Adrenal gland (tissue), 12 donors: ENCODE results near the gene MFAP3L. TPM values are rescaled to one million over a fixed set of nuclear protein-coding genes. Genes with fewer than 3 reads are reported as not detected.

Experiments
- DNase-seq, 7 donors: peaks; one replicate each; pipeline ENCODE4 v3.0.0-alpha.2; 2019 to 2020
- H3K27ac ChIP-seq, 5 donors: fragments of 200-600 bp; sonication (generic) in 4 of 5; 1 replicate in 3 of 5; 2 replicates in 2 of 5; pipeline versions ENCODE4 v1.5.1 to v1.8.0; 2016 to 2020; ENCODE audit warnings: mild to moderate bottlenecking in 1 of 5
- H3K27me3 ChIP-seq: fragments of 200-600 bp; 2 replicates; pipeline ENCODE4 v1.8.0; 2021
- H3K36me3 ChIP-seq, 2 donors: fragments of 200-600 bp; replicated peaks in 1 of 2; 1 replicate in 1 of 2; 2 replicates in 1 of 2; pipeline versions ENCODE4 v1.5.1 to v1.8.0; 2018 to 2022
- H3K4me1 ChIP-seq, 2 donors: fragments of 200-600 bp; replicated peaks in 1 of 2; 1 replicate in 1 of 2; 2 replicates in 1 of 2; pipeline versions ENCODE4 v1.5.1 to v1.8.0; 2018 to 2021
- H3K4me3 ChIP-seq, 4 donors: fragments of 200-600 bp; sonication (generic) in 3 of 4; one replicate each; pipeline ENCODE4 v1.5.1; 2016 to 2018
- H3K9me3 ChIP-seq, 3 donors: fragments of 200-600 bp; sonication (generic) in 1 of 3; replicated peaks in 1 of 3; 1 replicate in 2 of 3; 2 replicates in 1 of 3; pipeline versions ENCODE4 v1.5.1 to v1.8.0; 2016 to 2021
- POLR2A ChIP-seq, 2 donors: fragments of 450-650 bp; IDR thresholded peaks; one replicate each; pipeline ENCODE4 v1.6.1; 2017; ENCODE audit warnings: antibody characterized with exemption in 2 of 2, mild to moderate bottlenecking in 2 of 2, moderate library complexity in 1 of 2
- WGBS, 4 donors: extraction: QIAGEN DNeasy Blood & Tissue Kit in 2 of 4; methylation state at CpG; one replicate each; pipeline versions ENCODE4 v1.1.5 to v1.1.7; 2013 to 2017; 5-methylcytosine and 5-hydroxymethylcytosine counted together
- intact Hi-C, 2 donors: fragments of 100-400 bp; cut with DNase I; formaldehyde crosslinking; loops; one replicate each; pipeline versions ENCODE4 v1.14.1 to v1.15.0; 2022 to 2023
- polyA plus RNA-seq, 3 donors: library from polyadenylated mRNA; stranded (reverse); fragments of 200-250 nt in 2 of 3; fragments of 350-450 nt in 1 of 3; fragmentation: Illumina TruSeq in 1 of 3; extraction: RNeasy Lipid Tissue Mini Kit (QIAGEN cat#74804) in 1 of 3; gene quantifications; one replicate each; pipeline ENCODE4 v1.2.3, GENCODE V29; 2013 to 2014
- total RNA-seq, 9 donors: library from RNA; depleted of rRNA in 4 of 9; stranded (reverse); fragments of >200 nt in 4 of 9; fragments of 120-200 nt in 1 of 9; fragmentation: NEBNext Ultra II Directional in 1 of 9; extraction: Animal tissue kit (Norgen Biotek cat#: 25700) in 1 of 9; gene quantifications; one replicate each; pipeline versions ENCODE4 v1.1.0 to v1.2.4, GENCODE V29; 2013 to 2023
- TF ChIP-seq, protein P1 (sequence below), 6 experiments: fragments of 450-650 bp in 4 of 6; fragments of 200-600 bp in 2 of 6; sonication (generic) in 1 of 6; IDR thresholded peaks; 1 replicate in 5 of 6; 2 replicates in 1 of 6; pipeline versions ENCODE4 v1.5.1 to v1.8.0; 2016 to 2021; ENCODE audit warnings: antibody characterized with exemption in 6 of 6, mild to moderate bottlenecking in 2 of 6, moderate library complexity in 1 of 6
- donor health status: healthy with polysubstance abuse.
- donor health status: Bipolar disorder and iron deficiency.
- donor health status: DM: yes; HTN: yes; CAD: no.
- donor health status: DM: no; HTN: no; CAD: no.
- donor health status: DM: no; HTN: no; CAD: no.
- donor health status: DM: yes; HTN: yes; CAD: no.

MFAP3L gene
- total and polyA plus RNA-seq, 12 donors = 0.94 to 13.7 (median 3.8) TPM

GRCh38 chr4:169987327-169988228 is 38.6 kb downstream of the MFAP3L start:
- no peaks in the 10 kb centered on the region for H3K9me3 ChIP-seq
- no peak for DNase-seq
- H3K27ac ChIP-seq = no peak overlapping the region
- no peaks in the 10 kb centered on the region for H3K4me1 ChIP-seq
- WGBS, 4 donors = 70 to 75% (median 72%) methylated on average over 6 of the region's 6 CpGs
- no peak for TF ChIP-seq POLR2A (IDR thresholded peaks at IDR 0.05)
- TF ChIP-seq, protein P1, sequence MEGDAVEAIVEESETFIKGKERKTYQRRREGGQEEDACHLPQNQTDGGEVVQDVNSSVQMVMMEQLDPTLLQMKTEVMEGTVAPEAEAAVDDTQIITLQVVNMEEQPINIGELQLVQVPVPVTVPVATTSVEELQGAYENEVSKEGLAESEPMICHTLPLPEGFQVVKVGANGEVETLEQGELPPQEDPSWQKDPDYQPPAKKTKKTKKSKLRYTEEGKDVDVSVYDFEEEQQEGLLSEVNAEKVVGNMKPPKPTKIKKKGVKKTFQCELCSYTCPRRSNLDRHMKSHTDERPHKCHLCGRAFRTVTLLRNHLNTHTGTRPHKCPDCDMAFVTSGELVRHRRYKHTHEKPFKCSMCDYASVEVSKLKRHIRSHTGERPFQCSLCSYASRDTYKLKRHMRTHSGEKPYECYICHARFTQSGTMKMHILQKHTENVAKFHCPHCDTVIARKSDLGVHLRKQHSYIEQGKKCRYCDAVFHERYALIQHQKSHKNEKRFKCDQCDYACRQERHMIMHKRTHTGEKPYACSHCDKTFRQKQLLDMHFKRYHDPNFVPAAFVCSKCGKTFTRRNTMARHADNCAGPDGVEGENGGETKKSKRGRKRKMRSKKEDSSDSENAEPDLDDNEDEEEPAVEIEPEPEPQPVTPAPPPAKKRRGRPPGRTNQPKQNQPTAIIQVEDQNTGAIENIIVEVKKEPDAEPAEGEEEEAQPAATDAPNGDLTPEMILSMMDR (IDR thresholded peaks at IDR 0.05) = no peak
- no peak overlapping the region for H3K4me3 ChIP-seq
- no peaks in the 10 kb centered on the region for H3K27me3 ChIP-seq
- H3K36me3 ChIP-seq = no peaks in the 10 kb centered on the region
- intact Hi-C loops = loop anchor here in 1 of 2 donors (10.0 kb wide), 1 partner anchor 1037 kb away; no protein-coding TSS in a partner anchor

- Histone ChIP-seq H3K4me3 (no peak overlapping the region), H3K27ac (no peak overlapping the region), H3K27me3 (peaks cover 5% of the 10 kb centered on the region), H3K36me3 (no peaks in the 10 kb centered on the region), H3K4me1 (no peaks in the 10 kb centered on the region), H3K9me3 (no peaks in the 10 kb centered on the region)
- intact Hi-C loops = loop anchor here in 1 of 2 donors (10.0 kb wide), 1 partner anchor 1038 kb away; no protein-coding TSS in a partner anchor
- TF ChIP-seq, protein P1 (IDR thresholded peaks at IDR 0.05) = no peak
- no peak for TF ChIP-seq POLR2A (IDR thresholded peaks at IDR 0.05)
- DNase-seq = no peak
- 80 to 84% (median 83%) methylated on average over 2 of the region's 2 CpGs for WGBS, 4 donors
Observed at GRCh38 chr4:169986369-169986768, 39.8 kb downstream of the MFAP3L start.

GRCh38 chr4:169985881-169986280 is 40.3 kb downstream of the MFAP3L start:
- WGBS, 4 donors = 83 to 90% (median 88%) methylated on average over 2 of the region's 2 CpGs
- no peak for DNase-seq
- no peak overlapping the region for H3K27ac ChIP-seq
- TF ChIP-seq, protein P1 (IDR thresholded peaks at IDR 0.05) = no peak
- H3K27me3 ChIP-seq = peaks cover 5% of the 10 kb centered on the region
- no peak overlapping the region for H3K4me3 ChIP-seq
- no peaks in the 10 kb centered on the region for H3K4me1 ChIP-seq
- no peaks in the 10 kb centered on the region for H3K36me3 ChIP-seq
- intact Hi-C loops = loop anchor here in 1 of 2 donors (10.0 kb wide), 1 partner anchor 1039 kb away; no protein-coding TSS in a partner anchor
- H3K9me3 ChIP-seq = no peaks in the 10 kb centered on the region

GRCh38 chr4:169984745-169985144 is 41.5 kb downstream of the MFAP3L start:
- TF ChIP-seq, protein P1 (IDR thresholded peaks at IDR 0.05) = no peak
- TF ChIP-seq POLR2A (IDR thresholded peaks at IDR 0.05) = no peak
- DNase-seq = no peak
- WGBS, 4 donors = 57 to 71% (median 64%) methylated on average over 4 of the region's 4 CpGs
- peaks cover 5% of the 10 kb centered on the region for H3K27me3 ChIP-seq
- no peaks in the 10 kb centered on the region for H3K9me3 ChIP-seq
- no peak overlapping the region for H3K4me3 ChIP-seq
- no peaks in the 10 kb centered on the region for H3K4me1 ChIP-seq
- no peak overlapping the region for H3K27ac ChIP-seq
- intact Hi-C loops = loop anchor here in 1 of 2 donors (10.0 kb wide), 1 partner anchor 1040 kb away; no protein-coding TSS in a partner anchor
- H3K36me3 ChIP-seq = no peaks in the 10 kb centered on the region
